ENCODE data around the gene EML4. TPM values are rescaled to one million over a fixed set of nuclear protein-coding genes. Genes with fewer than 3 reads are reported as not detected.
"Not testable (repeated sequence)": the region's sequence is repeated elsewhere in the genome, so short reads cannot be mapped to it uniquely, and the experiment has no call there.

Gene EML4
- total RNA-seq, 1 donor from 2014 or later = 72.2 TPM

GRCh38 chr2:42334220-42334619, 165.1 kb downstream of the EML4 start:
- no peak for DNase-seq (ENCODE audit: low read depth, low spot score)
- no peaks in the 10 kb centered on the region for H3K27me3 Mint-ChIP-seq (ENCODE audit: low read depth)
- no peak overlapping the region for H3K4me3 Mint-ChIP-seq
- peaks cover 5% of the 10 kb centered on the region for H3K9me3 Mint-ChIP-seq
- no peak overlapping the region for H3K27ac Mint-ChIP-seq (ENCODE audit: unreplicated experiment)
- H3K36me3 Mint-ChIP-seq (ENCODE audit: low read depth) = peaks cover 31% of the 10 kb centered on the region
- no peak for TF ChIP-seq CTCF (conservative IDR thresholded peaks at IDR 0.05)
- H3K4me1 Mint-ChIP-seq = peaks cover 5% of the 10 kb centered on the region

GRCh38 chr2:42334865-42335264, 165.7 kb downstream of the EML4 start:
- not testable (repeated sequence) for H3K27ac Mint-ChIP-seq (ENCODE audit: unreplicated experiment); DNase-seq (ENCODE audit: low read depth, low spot score); H3K4me3 Mint-ChIP-seq; H3K27me3 Mint-ChIP-seq (ENCODE audit: low read depth); H3K4me1 Mint-ChIP-seq; H3K9me3 Mint-ChIP-seq
- H3K36me3 Mint-ChIP-seq (ENCODE audit: low read depth) = peaks cover 33% of the 10 kb centered on the region

- Mint-ChIP-seq H3K27me3 (ENCODE audit: low read depth) (no peaks in the 10 kb centered on the region), H3K9me3 (peaks cover 5% of the 10 kb centered on the region), H3K36me3 (ENCODE audit: low read depth) (peaks cover 40% of the 10 kb centered on the region), H3K4me1 (peaks cover 5% of the 10 kb centered on the region), H3K27ac (ENCODE audit: unreplicated experiment) (no peak overlapping the region), H3K4me3 (no peak overlapping the region)
- TF ChIP-seq CTCF (conservative IDR thresholded peaks at IDR 0.05) = no peak
- no peak for DNase-seq (ENCODE audit: low read depth, low spot score)
Observed at GRCh38 chr2:42335514-42336104, 166.5 kb downstream of the EML4 start.

GRCh38 chr2:42336361-42336965, 167.3 kb downstream of the EML4 start:
- peaks cover 5% of the 10 kb centered on the region for H3K9me3 Mint-ChIP-seq
- no peak for DNase-seq (ENCODE audit: low read depth, low spot score)
- no peak for TF ChIP-seq CTCF (conservative IDR thresholded peaks at IDR 0.05)
- no peak overlapping the region for H3K4me3 Mint-ChIP-seq
- H3K27me3 Mint-ChIP-seq (ENCODE audit: low read depth) = no peaks in the 10 kb centered on the region
- H3K4me1 Mint-ChIP-seq = peaks cover 7% of the 10 kb centered on the region
- H3K36me3 Mint-ChIP-seq (ENCODE audit: low read depth) = peaks cover 41% of the 10 kb centered on the region
- H3K27ac Mint-ChIP-seq (ENCODE audit: unreplicated experiment) = no peak overlapping the region

GRCh38 chr2:42337356-42337820, 168.2 kb downstream of the EML4 start:
- TF ChIP-seq CTCF (conservative IDR thresholded peaks at IDR 0.05) = peak; percentile 33
- DNase-seq (ENCODE audit: low read depth, low spot score) = no peak
- Mint-ChIP-seq H3K4me3 (no peak overlapping the region), H3K36me3 (ENCODE audit: low read depth) (peaks cover 38% of the 10 kb centered on the region), H3K9me3 (peaks cover 5% of the 10 kb centered on the region), H3K4me1 (peaks cover 14% of the 10 kb centered on the region), H3K27me3 (ENCODE audit: low read depth) (no peaks in the 10 kb centered on the region), H3K27ac (ENCODE audit: unreplicated experiment) (peak overlapping the region; percentile 31)

GRCh38 chr2:42337846-42338566, 168.9 kb downstream of the EML4 start:
- DNase-seq (ENCODE audit: low read depth, low spot score) = no peak
- Mint-ChIP-seq H3K27ac (ENCODE audit: unreplicated experiment) (no peak overlapping the region), H3K9me3 (peaks cover 5% of the 10 kb centered on the region), H3K27me3 (ENCODE audit: low read depth) (no peaks in the 10 kb centered on the region), H3K4me3 (no peak overlapping the region), H3K36me3 (ENCODE audit: low read depth) (peaks cover 39% of the 10 kb centered on the region), H3K4me1 (peaks cover 20% of the 10 kb centered on the region)
- no peak for TF ChIP-seq CTCF (conservative IDR thresholded peaks at IDR 0.05)
